Measurements from ENCODE around the gene MAP3K13.
"Not testable (repeated sequence)": the region's sequence is repeated elsewhere in the genome, so short reads cannot be mapped to it uniquely, and the experiment has no call there.

Gene MAP3K13

GRCh38 chr3:185448107-185448506 lies 85.2 kb downstream of the MAP3K13 start:
- Histone ChIP-seq H2BK15ac (ENCODE audit: low read length) (no peak overlapping the region), H3K27me3 (ENCODE audit: control insufficient read depth in 3 of 3, insufficient read depth in 3 of 3, low read depth in 1 of 3, low read length in 3 of 3) (no peaks in the 10 kb centered on the region), H2BK120ac (ENCODE audit: low read depth, low read length) (no peak overlapping the region)

GRCh38 chr3:185451432-185451831 lies 88.5 kb downstream of the MAP3K13 start:
- not testable (repeated sequence) for H3K4ac ChIP-seq (ENCODE audit: low read length)

More at GRCh38 chr3:185448107-185448506, 85.2 kb downstream of the MAP3K13 start:
- H3K36me3 ChIP-seq (replicated peaks in 1 of 2; ENCODE audit: control insufficient read depth in 2 of 2, insufficient read depth in 2 of 2, low read length in 2 of 2), result no peaks in the 10 kb centered on the region
- H3K4me3 ChIP-seq (ENCODE audit: low read length in 2 of 2), result no peak overlapping the region
- no peak overlapping the region for H3K4ac ChIP-seq (ENCODE audit: low read length)
- H3K9me3 ChIP-seq (replicated peaks in 1 of 2; ENCODE audit: control insufficient read depth in 2 of 2, insufficient read depth in 1 of 2, low read depth in 1 of 2, low read length in 2 of 2), result no peaks in the 10 kb centered on the region
- no peak overlapping the region for H2BK12ac ChIP-seq (ENCODE audit: low read length)
- no peak overlapping the region for H3K4me2 ChIP-seq (ENCODE audit: insufficient read depth, low read length, poor library complexity, severe bottlenecking)
- no peaks in the 10 kb centered on the region for H3K79me1 ChIP-seq (ENCODE audit: low read depth, low read length)
- no peak overlapping the region for H3K23ac ChIP-seq (ENCODE audit: low read depth, low read length, poor library complexity)
- no peak overlapping the region for H2AK5ac ChIP-seq (ENCODE audit: low read depth, low read length)
- no peak overlapping the region for H4K91ac ChIP-seq (ENCODE audit: low read depth, low read length, poor library complexity)
- H3K27ac ChIP-seq (replicated peaks; ENCODE audit: low read length), result no peak overlapping the region
- no peak overlapping the region for H2AFZ ChIP-seq (ENCODE audit: low read length)
- no peak overlapping the region for H3K18ac ChIP-seq (ENCODE audit: low read length)
- no peak overlapping the region for H3K9ac ChIP-seq (ENCODE audit: low read depth, low read length, poor library complexity)
- H4K8ac ChIP-seq (ENCODE audit: low read depth, low read length), result no peak overlapping the region
- no peak for DNase-seq (ENCODE audit: low spot score)
- H3K14ac ChIP-seq (ENCODE audit: low read length), result no peak overlapping the region
- no peaks in the 10 kb centered on the region for H3K4me1 ChIP-seq (ENCODE audit: control insufficient read depth in 2 of 2, insufficient read depth in 1 of 2, low read depth in 1 of 2, low read length in 2 of 2)
- H2BK5ac ChIP-seq (ENCODE audit: low read length), result no peak overlapping the region

GRCh38 chr3:185457376-185457775 lies 94.4 kb downstream of the MAP3K13 start:
- Histone ChIP-seq H3K4me3 (ENCODE audit: low read length in 2 of 2) (no peak overlapping the region), H2AFZ (ENCODE audit: low read length) (no peak overlapping the region), H3K27me3 (ENCODE audit: control insufficient read depth in 3 of 3, insufficient read depth in 3 of 3, low read depth in 1 of 3, low read length in 3 of 3) (no peaks in the 10 kb centered on the region), H3K23ac (ENCODE audit: low read depth, low read length, poor library complexity) (no peak overlapping the region), H3K14ac (ENCODE audit: low read length) (no peak overlapping the region), H4K91ac (ENCODE audit: low read depth, low read length, poor library complexity) (no peak overlapping the region), H3K9ac (ENCODE audit: low read depth, low read length, poor library complexity) (no peak overlapping the region), H4K8ac (ENCODE audit: low read depth, low read length) (no peak overlapping the region), H3K18ac (ENCODE audit: low read length) (no peak overlapping the region), H3K27ac (replicated peaks; ENCODE audit: low read length) (no peak overlapping the region), H2BK5ac (ENCODE audit: low read length) (no peak overlapping the region), H3K9me3 (replicated peaks in 1 of 2; ENCODE audit: control insufficient read depth in 2 of 2, insufficient read depth in 1 of 2, low read depth in 1 of 2, low read length in 2 of 2) (no peaks in the 10 kb centered on the region), H3K36me3 (replicated peaks in 1 of 2; ENCODE audit: control insufficient read depth in 2 of 2, insufficient read depth in 2 of 2, low read length in 2 of 2) (peaks cover 0 to 2% of the 10 kb centered on the region in 2 donors), H3K4me1 (ENCODE audit: control insufficient read depth in 2 of 2, insufficient read depth in 1 of 2, low read depth in 1 of 2, low read length in 2 of 2) (no peaks in the 10 kb centered on the region), H3K79me1 (ENCODE audit: low read depth, low read length) (no peaks in the 10 kb centered on the region), H2AK5ac (ENCODE audit: low read depth, low read length) (no peak overlapping the region), H2BK120ac (ENCODE audit: low read depth, low read length) (no peak overlapping the region), H2BK15ac (ENCODE audit: low read length) (no peak overlapping the region), H3K4me2 (ENCODE audit: insufficient read depth, low read length, poor library complexity, severe bottlenecking) (no peak overlapping the region), H3K4ac (ENCODE audit: low read length) (no peak overlapping the region), H2BK12ac (ENCODE audit: low read length) (no peak overlapping the region)
- no peak for DNase-seq (ENCODE audit: low spot score)
- no CpG with 5 or more reads among the region's 2 CpGs for WGBS, 2 donors (ENCODE audit: extremely low coverage in 2 of 2, insufficient read length in 2 of 2, insufficient replicate concordance in 1 of 2)

More at GRCh38 chr3:185451432-185451831, 88.5 kb downstream of the MAP3K13 start:
- H4K91ac ChIP-seq (ENCODE audit: low read depth, low read length, poor library complexity); H3K4me3 ChIP-seq (ENCODE audit: low read length in 2 of 2); H2AFZ ChIP-seq (ENCODE audit: low read length); DNase-seq (ENCODE audit: low spot score); H2BK120ac ChIP-seq (ENCODE audit: low read depth, low read length); H3K27me3 ChIP-seq (ENCODE audit: control insufficient read depth in 3 of 3, insufficient read depth in 3 of 3, low read depth in 1 of 3, low read length in 3 of 3); H3K14ac ChIP-seq (ENCODE audit: low read length); H3K4me2 ChIP-seq (ENCODE audit: insufficient read depth, low read length, poor library complexity, severe bottlenecking); H2BK12ac ChIP-seq (ENCODE audit: low read length); H3K23ac ChIP-seq (ENCODE audit: low read depth, low read length, poor library complexity); H2BK15ac ChIP-seq (ENCODE audit: low read length); H3K9me3 ChIP-seq (replicated peaks in 1 of 2; ENCODE audit: control insufficient read depth in 2 of 2, insufficient read depth in 1 of 2, low read depth in 1 of 2, low read length in 2 of 2); H2BK5ac ChIP-seq (ENCODE audit: low read length); H3K27ac ChIP-seq (replicated peaks; ENCODE audit: low read length); H2AK5ac ChIP-seq (ENCODE audit: low read depth, low read length); H3K36me3 ChIP-seq (replicated peaks in 1 of 2; ENCODE audit: control insufficient read depth in 2 of 2, insufficient read depth in 2 of 2, low read length in 2 of 2); H4K8ac ChIP-seq (ENCODE audit: low read depth, low read length); H3K9ac ChIP-seq (ENCODE audit: low read depth, low read length, poor library complexity); H3K18ac ChIP-seq (ENCODE audit: low read length); H3K4me1 ChIP-seq (ENCODE audit: control insufficient read depth in 2 of 2, insufficient read depth in 1 of 2, low read depth in 1 of 2, low read length in 2 of 2); H3K79me1 ChIP-seq (ENCODE audit: low read depth, low read length): not testable (repeated sequence)
- no CpG with 5 or more reads among the region's 8 CpGs for WGBS, 2 donors (ENCODE audit: extremely low coverage in 2 of 2, insufficient read length in 2 of 2, insufficient replicate concordance in 1 of 2)

GRCh38 chr3:185460309-185460708 lies 97.4 kb downstream of the MAP3K13 start:
- H2BK5ac ChIP-seq (ENCODE audit: low read length), result no peak overlapping the region
- no peak overlapping the region for H4K91ac ChIP-seq (ENCODE audit: low read depth, low read length, poor library complexity)
- H2BK15ac ChIP-seq (ENCODE audit: low read length), result no peak overlapping the region
- H3K9ac ChIP-seq (ENCODE audit: low read depth, low read length, poor library complexity), result no peak overlapping the region
- H3K4me1 ChIP-seq (ENCODE audit: control insufficient read depth in 2 of 2, insufficient read depth in 1 of 2, low read depth in 1 of 2, low read length in 2 of 2), result no peaks in the 10 kb centered on the region
- no peak for DNase-seq (ENCODE audit: low spot score)
- WGBS, 2 donors (ENCODE audit: extremely low coverage in 2 of 2, insufficient read length in 2 of 2, insufficient replicate concordance in 1 of 2), result no CpG with 5 or more reads among the region's 5 CpGs
- no peak overlapping the region for H2AK5ac ChIP-seq (ENCODE audit: low read depth, low read length)
- no peak overlapping the region for H3K23ac ChIP-seq (ENCODE audit: low read depth, low read length, poor library complexity)
- H2AFZ ChIP-seq (ENCODE audit: low read length), result no peak overlapping the region
- no peaks in the 10 kb centered on the region for H3K9me3 ChIP-seq (replicated peaks in 1 of 2; ENCODE audit: control insufficient read depth in 2 of 2, insufficient read depth in 1 of 2, low read depth in 1 of 2, low read length in 2 of 2)
- H2BK12ac ChIP-seq (ENCODE audit: low read length), result no peak overlapping the region
- H3K4me3 ChIP-seq (ENCODE audit: low read length in 2 of 2), result no peak overlapping the region
- no peak overlapping the region for H3K27ac ChIP-seq (replicated peaks; ENCODE audit: low read length)
- H3K4me2 ChIP-seq (ENCODE audit: insufficient read depth, low read length, poor library complexity, severe bottlenecking), result no peak overlapping the region
- H3K79me1 ChIP-seq (ENCODE audit: low read depth, low read length), result no peaks in the 10 kb centered on the region
- no peak overlapping the region for H3K18ac ChIP-seq (ENCODE audit: low read length)
- H2BK120ac ChIP-seq (ENCODE audit: low read depth, low read length), result no peak overlapping the region
- H3K36me3 ChIP-seq (replicated peaks in 1 of 2; ENCODE audit: control insufficient read depth in 2 of 2, insufficient read depth in 2 of 2, low read length in 2 of 2), result peaks cover 0 to 2% of the 10 kb centered on the region in 2 donors
- no peak overlapping the region for H3K4ac ChIP-seq (ENCODE audit: low read length)
- H4K8ac ChIP-seq (ENCODE audit: low read depth, low read length), result no peak overlapping the region
- no peak overlapping the region for H3K14ac ChIP-seq (ENCODE audit: low read length)
- no peaks in the 10 kb centered on the region for H3K27me3 ChIP-seq (ENCODE audit: control insufficient read depth in 3 of 3, insufficient read depth in 3 of 3, low read depth in 1 of 3, low read length in 3 of 3)
